GM23338 (cell line): Measurements from ENCODE around the gene RNF168. TPM values are rescaled to one million over a fixed set of nuclear protein-coding genes. Genes with fewer than 3 reads are reported as not detected.

Experiments
- EZH2 ChIP-seq: fragments of 200-600 bp; sonication (generic); IDR thresholded peaks from one replicate; pipeline ENCODE4 v1.8.0; 2017; ENCODE audit warnings: antibody characterized with exemption, mild to moderate bottlenecking, low read depth; ENCODE audit not compliant: unreplicated experiment
- EZH2phosphoT487 ChIP-seq: fragments of 200-600 bp; sonication (generic); IDR thresholded peaks from one replicate; pipeline ENCODE4 v1.8.1; 2018; ENCODE audit warnings: antibody characterized with exemption; ENCODE audit not compliant: unreplicated experiment
- NANOG ChIP-seq: IDR thresholded peaks from 2 replicates; pipeline ENCODE4 v1.6.1; 2016; ENCODE audit warnings: antibody characterized with exemption, borderline replicate concordance
- ZNF114 ChIP-seq: fragments of 250-450 bp; sonication (Bioruptor Pico); IDR thresholded peaks from 2 replicates; pipeline ENCODE4 v1.5.0; 2020; ENCODE audit warnings: mild to moderate bottlenecking, moderate library complexity
- ZNF331 ChIP-seq: fragments of 250-450 bp; sonication (Bioruptor Pico); IDR thresholded peaks from 2 replicates; pipeline ENCODE4 v1.5.0; 2020; ENCODE audit warnings: low read depth, mild to moderate bottlenecking, moderate library complexity
- polyA plus RNA-seq: library from polyadenylated mRNA; unstranded; fragments of >200 nt; fragmentation: Nextera tagmentation; extraction: Ambion mirVana; gene quantifications from 2 replicates; pipeline ENCODE4 v1.2.1, GENCODE V29; 2016
- total RNA-seq: library from RNA; depleted of rRNA; stranded (reverse); fragments of >200 nt; shearing (Covaris generic); gene quantifications from 2 replicates; pipeline ENCODE4 v1.2.3, GENCODE V29; 2014
- TF ChIP-seq, protein P1 (sequence below): fragments of 250-450 bp; sonication (Bioruptor Pico); IDR thresholded peaks from 2 replicates; pipeline ENCODE4 v1.5.0; 2020; ENCODE audit warnings: mild to moderate bottlenecking, moderate library complexity
- TF ChIP-seq, protein P2 (sequence below): IDR thresholded peaks from 2 replicates; pipeline ENCODE4 v1.6.1; 2016; ENCODE audit warnings: antibody characterized with exemption
- TF ChIP-seq, protein P3 (sequence below), 2 experiments: fragments of 200-600 bp in 1 of 2; sonication (generic) in 1 of 2; conservative IDR thresholded peaks; 2 replicates each; pipeline versions ENCODE4 v1.5.1 to v1.6.1; 2016 to 2017; ENCODE audit warnings: antibody characterized with exemption in 2 of 2, low read depth in 2 of 2, mild to moderate bottlenecking in 2 of 2, moderate library complexity in 1 of 2

RNF168 gene
- total and polyA plus RNA-seq, 2 experiments from 2014 or later: 33.0 to 53.0 TPM

DNA sequence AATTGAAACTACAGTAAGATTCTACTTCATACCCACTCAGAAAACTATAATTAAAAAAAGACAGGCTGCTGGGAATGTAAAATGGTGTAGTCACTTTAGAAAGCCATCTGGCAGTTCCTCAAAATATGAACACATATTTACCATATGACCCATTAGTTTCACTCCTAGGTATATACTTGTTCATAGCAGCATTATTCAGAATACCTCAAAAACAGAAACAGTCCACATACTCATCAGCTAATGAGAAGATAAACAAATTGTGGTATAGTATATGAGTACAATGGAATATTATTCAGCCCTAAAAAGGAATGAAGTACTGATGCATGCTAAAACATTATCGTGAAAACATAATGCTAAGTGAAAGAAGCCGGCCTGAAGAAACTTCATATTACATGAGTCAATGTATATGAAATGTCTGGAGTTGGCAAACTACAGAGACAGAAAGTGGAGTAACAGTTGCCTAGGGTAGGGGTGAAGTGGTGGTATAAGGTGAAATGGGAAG, 41.0 kb upstream of the RNF168 start (continued):
- TF ChIP-seq, protein P1, sequence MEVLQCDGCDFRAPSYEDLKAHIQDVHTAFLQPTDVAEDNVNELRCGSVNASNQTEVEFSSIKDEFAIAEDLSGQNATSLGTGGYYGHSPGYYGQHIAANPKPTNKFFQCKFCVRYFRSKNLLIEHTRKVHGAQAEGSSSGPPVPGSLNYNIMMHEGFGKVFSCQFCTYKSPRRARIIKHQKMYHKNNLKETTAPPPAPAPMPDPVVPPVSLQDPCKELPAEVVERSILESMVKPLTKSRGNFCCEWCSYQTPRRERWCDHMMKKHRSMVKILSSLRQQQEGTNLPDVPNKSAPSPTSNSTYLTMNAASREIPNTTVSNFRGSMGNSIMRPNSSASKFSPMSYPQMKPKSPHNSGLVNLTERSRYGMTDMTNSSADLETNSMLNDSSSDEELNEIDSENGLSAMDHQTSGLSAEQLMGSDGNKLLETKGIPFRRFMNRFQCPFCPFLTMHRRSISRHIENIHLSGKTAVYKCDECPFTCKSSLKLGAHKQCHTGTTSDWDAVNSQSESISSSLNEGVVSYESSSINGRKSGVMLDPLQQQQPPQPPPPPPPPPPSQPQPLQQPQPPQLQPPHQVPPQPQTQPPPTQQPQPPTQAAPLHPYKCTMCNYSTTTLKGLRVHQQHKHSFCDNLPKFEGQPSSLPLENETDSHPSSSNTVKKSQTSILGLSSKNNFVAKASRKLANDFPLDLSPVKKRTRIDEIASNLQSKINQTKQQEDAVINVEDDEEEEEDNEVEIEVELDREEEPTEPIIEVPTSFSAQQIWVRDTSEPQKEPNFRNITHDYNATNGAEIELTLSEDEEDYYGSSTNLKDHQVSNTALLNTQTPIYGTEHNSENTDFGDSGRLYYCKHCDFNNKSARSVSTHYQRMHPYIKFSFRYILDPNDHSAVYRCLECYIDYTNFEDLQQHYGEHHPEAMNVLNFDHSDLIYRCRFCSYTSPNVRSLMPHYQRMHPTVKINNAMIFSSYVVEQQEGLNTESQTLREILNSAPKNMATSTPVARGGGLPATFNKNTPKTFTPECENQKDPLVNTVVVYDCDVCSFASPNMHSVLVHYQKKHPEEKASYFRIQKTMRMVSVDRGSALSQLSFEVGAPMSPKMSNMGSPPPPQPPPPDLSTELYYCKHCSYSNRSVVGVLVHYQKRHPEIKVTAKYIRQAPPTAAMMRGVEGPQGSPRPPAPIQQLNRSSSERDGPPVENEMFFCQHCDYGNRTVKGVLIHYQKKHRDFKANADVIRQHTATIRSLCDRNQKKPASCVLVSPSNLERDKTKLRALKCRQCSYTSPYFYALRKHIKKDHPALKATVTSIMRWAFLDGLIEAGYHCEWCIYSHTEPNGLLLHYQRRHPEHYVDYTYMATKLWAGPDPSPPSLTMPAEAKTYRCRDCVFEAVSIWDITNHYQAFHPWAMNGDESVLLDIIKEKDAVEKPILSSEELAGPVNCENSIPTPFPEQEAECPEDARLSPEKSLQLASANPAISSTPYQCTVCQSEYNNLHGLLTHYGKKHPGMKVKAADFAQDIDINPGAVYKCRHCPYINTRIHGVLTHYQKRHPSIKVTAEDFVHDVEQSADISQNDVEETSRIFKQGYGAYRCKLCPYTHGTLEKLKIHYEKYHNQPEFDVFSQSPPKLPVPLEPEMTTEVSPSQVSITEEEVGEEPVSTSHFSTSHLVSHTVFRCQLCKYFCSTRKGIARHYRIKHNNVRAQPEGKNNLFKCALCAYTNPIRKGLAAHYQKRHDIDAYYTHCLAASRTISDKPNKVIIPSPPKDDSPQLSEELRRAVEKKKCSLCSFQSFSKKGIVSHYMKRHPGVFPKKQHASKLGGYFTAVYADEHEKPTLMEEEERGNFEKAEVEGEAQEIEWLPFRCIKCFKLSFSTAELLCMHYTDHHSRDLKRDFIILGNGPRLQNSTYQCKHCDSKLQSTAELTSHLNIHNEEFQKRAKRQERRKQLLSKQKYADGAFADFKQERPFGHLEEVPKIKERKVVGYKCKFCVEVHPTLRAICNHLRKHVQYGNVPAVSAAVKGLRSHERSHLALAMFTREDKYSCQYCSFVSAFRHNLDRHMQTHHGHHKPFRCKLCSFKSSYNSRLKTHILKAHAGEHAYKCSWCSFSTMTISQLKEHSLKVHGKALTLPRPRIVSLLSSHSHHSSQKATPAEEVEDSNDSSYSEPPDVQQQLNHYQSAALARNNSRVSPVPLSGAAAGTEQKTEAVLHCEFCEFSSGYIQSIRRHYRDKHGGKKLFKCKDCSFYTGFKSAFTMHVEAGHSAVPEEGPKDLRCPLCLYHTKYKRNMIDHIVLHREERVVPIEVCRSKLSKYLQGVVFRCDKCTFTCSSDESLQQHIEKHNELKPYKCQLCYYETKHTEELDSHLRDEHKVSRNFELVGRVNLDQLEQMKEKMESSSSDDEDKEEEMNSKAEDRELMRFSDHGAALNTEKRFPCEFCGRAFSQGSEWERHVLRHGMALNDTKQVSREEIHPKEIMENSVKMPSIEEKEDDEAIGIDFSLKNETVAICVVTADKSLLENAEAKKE (CRISPR knock-in tag): no peak
- no peak for TF ChIP-seq EZH2
- TF ChIP-seq ZNF331 (CRISPR knock-in tag): no peak
- no peak for TF ChIP-seq ZNF114 (CRISPR knock-in tag)
- TF ChIP-seq, protein P2, sequence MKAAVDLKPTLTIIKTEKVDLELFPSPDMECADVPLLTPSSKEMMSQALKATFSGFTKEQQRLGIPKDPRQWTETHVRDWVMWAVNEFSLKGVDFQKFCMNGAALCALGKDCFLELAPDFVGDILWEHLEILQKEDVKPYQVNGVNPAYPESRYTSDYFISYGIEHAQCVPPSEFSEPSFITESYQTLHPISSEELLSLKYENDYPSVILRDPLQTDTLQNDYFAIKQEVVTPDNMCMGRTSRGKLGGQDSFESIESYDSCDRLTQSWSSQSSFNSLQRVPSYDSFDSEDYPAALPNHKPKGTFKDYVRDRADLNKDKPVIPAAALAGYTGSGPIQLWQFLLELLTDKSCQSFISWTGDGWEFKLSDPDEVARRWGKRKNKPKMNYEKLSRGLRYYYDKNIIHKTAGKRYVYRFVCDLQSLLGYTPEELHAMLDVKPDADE: no peak
- TF ChIP-seq EZH2phosphoT487: no peak
- TF ChIP-seq, protein P3, sequence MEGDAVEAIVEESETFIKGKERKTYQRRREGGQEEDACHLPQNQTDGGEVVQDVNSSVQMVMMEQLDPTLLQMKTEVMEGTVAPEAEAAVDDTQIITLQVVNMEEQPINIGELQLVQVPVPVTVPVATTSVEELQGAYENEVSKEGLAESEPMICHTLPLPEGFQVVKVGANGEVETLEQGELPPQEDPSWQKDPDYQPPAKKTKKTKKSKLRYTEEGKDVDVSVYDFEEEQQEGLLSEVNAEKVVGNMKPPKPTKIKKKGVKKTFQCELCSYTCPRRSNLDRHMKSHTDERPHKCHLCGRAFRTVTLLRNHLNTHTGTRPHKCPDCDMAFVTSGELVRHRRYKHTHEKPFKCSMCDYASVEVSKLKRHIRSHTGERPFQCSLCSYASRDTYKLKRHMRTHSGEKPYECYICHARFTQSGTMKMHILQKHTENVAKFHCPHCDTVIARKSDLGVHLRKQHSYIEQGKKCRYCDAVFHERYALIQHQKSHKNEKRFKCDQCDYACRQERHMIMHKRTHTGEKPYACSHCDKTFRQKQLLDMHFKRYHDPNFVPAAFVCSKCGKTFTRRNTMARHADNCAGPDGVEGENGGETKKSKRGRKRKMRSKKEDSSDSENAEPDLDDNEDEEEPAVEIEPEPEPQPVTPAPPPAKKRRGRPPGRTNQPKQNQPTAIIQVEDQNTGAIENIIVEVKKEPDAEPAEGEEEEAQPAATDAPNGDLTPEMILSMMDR (conservative IDR thresholded peaks at IDR 0.05; ENCODE audit: low read depth in 2 of 2): no peak
- no peak for TF ChIP-seq NANOG
